ENCODE measurements around the gene ACSBG1.
A peak's percentile ranks its signal among the peaks of the same experiment; 100 is the strongest.

Gene ACSBG1

GRCh38 chr15:78213956-78214355, 20.4 kb downstream of the ACSBG1 start:
- DNase-seq (ENCODE audit: low read depth) = no peak
- TF ChIP-seq CTCF (IDR thresholded peaks at IDR 0.05; ENCODE audit: control insufficient read depth, insufficient read depth, low read depth, low read length, missing control alignments) = no peak

GRCh38 chr15:78213425-78213750, 21.0 kb downstream of the ACSBG1 start:
- DNase-seq (ENCODE audit: low read depth) = no peak
- no peak for TF ChIP-seq CTCF (IDR thresholded peaks at IDR 0.05; ENCODE audit: control insufficient read depth, insufficient read depth, low read depth, low read length, missing control alignments)
- H3K4me3 ChIP-seq (ENCODE audit: control insufficient read depth, low read depth, low read length) = no peak overlapping the region

More at GRCh38 chr15:78213956-78214355, 20.4 kb downstream of the ACSBG1 start:
- no peak overlapping the region for H3K4me3 ChIP-seq (ENCODE audit: control insufficient read depth, low read depth, low read length)

GRCh38 chr15:78212546-78213424, 21.6 kb downstream of the ACSBG1 start:
- TF ChIP-seq CTCF (IDR thresholded peaks at IDR 0.05; ENCODE audit: control insufficient read depth, insufficient read depth, low read depth, low read length, missing control alignments) = no peak
- peak; percentile 7 for DNase-seq (ENCODE audit: low read depth)
- no peak overlapping the region for H3K4me3 ChIP-seq (ENCODE audit: control insufficient read depth, low read depth, low read length)

GRCh38 chr15:78212008-78212407, 22.4 kb downstream of the ACSBG1 start:
- H3K4me3 ChIP-seq (ENCODE audit: control insufficient read depth, low read depth, low read length) = no peak overlapping the region
- no peak for TF ChIP-seq CTCF (IDR thresholded peaks at IDR 0.05; ENCODE audit: control insufficient read depth, insufficient read depth, low read depth, low read length, missing control alignments)
- DNase-seq (ENCODE audit: low read depth) = no peak

- TF ChIP-seq CTCF (IDR thresholded peaks at IDR 0.05; ENCODE audit: control insufficient read depth, insufficient read depth, low read depth, low read length, missing control alignments) = no peak
Observed at GRCh38 chr15:78211189-78211921, 23.0 kb downstream of the ACSBG1 start.

GRCh38 chr15:78210349-78210717, 24.0 kb downstream of the ACSBG1 start:
- no peak for DNase-seq (ENCODE audit: low read depth)
- no peak for TF ChIP-seq CTCF (IDR thresholded peaks at IDR 0.05; ENCODE audit: control insufficient read depth, insufficient read depth, low read depth, low read length, missing control alignments)
- H3K4me3 ChIP-seq (ENCODE audit: control insufficient read depth, low read depth, low read length) = no peak overlapping the region

More at GRCh38 chr15:78211189-78211921, 23.0 kb downstream of the ACSBG1 start:
- H3K4me3 ChIP-seq (ENCODE audit: control insufficient read depth, low read depth, low read length) = no peak overlapping the region
- DNase-seq (ENCODE audit: low read depth) = no peak

Data from AG09309 (cell line).